K562 (cell line): ENCODE results near the gene HSD11B1L. TPM values are rescaled to one million over a fixed set of nuclear protein-coding genes. Genes with fewer than 3 reads are reported as not detected.
A peak's percentile ranks its signal among the peaks of the same experiment; 100 is the strongest.

Source experiments
- CHD7 ChIP-seq: fragments of 200-600 bp; sonication (generic); IDR thresholded peaks from one replicate; pipeline ENCODE4 v1.6.1; 2012; ENCODE audit warnings: mild to moderate bottlenecking, low read depth, low read length, inconsistent platforms
- HMGXB4 ChIP-seq: sonication (generic); formaldehyde crosslinking; IDR thresholded peaks from 2 replicates; pipeline ENCODE4 v1.8.1; 2023; ENCODE audit warnings: mild to moderate bottlenecking, missing genetic modification reagents
- NONO ChIP-seq, 2 experiments: fragments of 200-400 bp in 1 of 2; fragments of 450-650 bp in 1 of 2; formaldehyde crosslinking in 1 of 2; IDR thresholded peaks; 2 replicates each; pipeline ENCODE4 v1.6.1; 2017; ENCODE audit warnings: low read depth in 2 of 2, mild to moderate bottlenecking in 2 of 2, moderate library complexity in 2 of 2, low read length in 1 of 2
- PRMT5 ChIP-seq: sonication (generic); formaldehyde crosslinking; IDR thresholded peaks from 2 replicates; pipeline ENCODE4 v1.5.0; 2020; ENCODE audit warnings: missing genetic modification reagents
- SFPQ ChIP-seq: fragments of 200-400 bp; formaldehyde crosslinking; IDR thresholded peaks from 2 replicates; pipeline ENCODE4 v1.6.1; 2017; ENCODE audit warnings: mild to moderate bottlenecking, low read depth, low read length, moderate library complexity
- SPI1 ChIP-seq: IDR thresholded peaks from 2 replicates; pipeline ENCODE4 v1.6.1; 2011; ENCODE audit warnings: low read depth, low read length, control low read depth, borderline replicate concordance
- TCF7 ChIP-seq: sonication (generic); IDR thresholded peaks from 2 replicates; pipeline ENCODE4 v1.6.1; 2016; ENCODE audit warnings: antibody characterized with exemption, borderline replicate concordance
- ZNF586 ChIP-seq: fragments of 450-650 bp; formaldehyde crosslinking; conservative IDR thresholded peaks from 2 replicates; pipeline ENCODE4 v1.4.0; 2020; ENCODE audit warnings: mild to moderate bottlenecking, moderate library complexity
- polyA plus RNA-seq, 8 experiments: library from polyadenylated mRNA; depleted of rRNA in 4 of 8; stranded (reverse) in 5 of 8; unstranded in 3 of 8; fragments of >200 nt; fragmentation: Nextera tagmentation in 2 of 8; fragmentation: Illumina TruSeq in 1 of 8; extraction: Ambion mirVana in 2 of 8; extraction: Trizol in 1 of 8; gene quantifications; 2 replicates each; pipeline versions ENCODE4 v1.2.1 to v1.2.3, GENCODE V29; 2011 to 2014; ENCODE audit warnings: inconsistent platforms in 1 of 8, missing spikeins in 1 of 8
- total RNA-seq, 7 experiments: library from RNA; depleted of rRNA in 6 of 7; stranded (reverse); fragments of >200 nt in 6 of 7; fragmentation: Illumina TruSeq in 2 of 7; extraction: Trizol in 2 of 7; gene quantifications; 2 replicates each; pipeline versions ENCODE4 v1.2.1 to v1.2.3, GENCODE V29; 2011 to 2021; ENCODE audit warnings: low replicate concordance in 1 of 7
- TF ChIP-seq, protein P1 (sequence below): fragments of 250-450 bp; sonication (Bioruptor Pico); IDR thresholded peaks from 2 replicates; pipeline ENCODE4 v1.4.0; 2020

The HSD11B1L gene
- total and polyA plus RNA-seq, 9 of the 15 experiments (the other 6 are each of a cell fraction or from before 2014, with no cell fraction given) = 0.31 to 7.7 (median 2.3) TPM

DNA sequence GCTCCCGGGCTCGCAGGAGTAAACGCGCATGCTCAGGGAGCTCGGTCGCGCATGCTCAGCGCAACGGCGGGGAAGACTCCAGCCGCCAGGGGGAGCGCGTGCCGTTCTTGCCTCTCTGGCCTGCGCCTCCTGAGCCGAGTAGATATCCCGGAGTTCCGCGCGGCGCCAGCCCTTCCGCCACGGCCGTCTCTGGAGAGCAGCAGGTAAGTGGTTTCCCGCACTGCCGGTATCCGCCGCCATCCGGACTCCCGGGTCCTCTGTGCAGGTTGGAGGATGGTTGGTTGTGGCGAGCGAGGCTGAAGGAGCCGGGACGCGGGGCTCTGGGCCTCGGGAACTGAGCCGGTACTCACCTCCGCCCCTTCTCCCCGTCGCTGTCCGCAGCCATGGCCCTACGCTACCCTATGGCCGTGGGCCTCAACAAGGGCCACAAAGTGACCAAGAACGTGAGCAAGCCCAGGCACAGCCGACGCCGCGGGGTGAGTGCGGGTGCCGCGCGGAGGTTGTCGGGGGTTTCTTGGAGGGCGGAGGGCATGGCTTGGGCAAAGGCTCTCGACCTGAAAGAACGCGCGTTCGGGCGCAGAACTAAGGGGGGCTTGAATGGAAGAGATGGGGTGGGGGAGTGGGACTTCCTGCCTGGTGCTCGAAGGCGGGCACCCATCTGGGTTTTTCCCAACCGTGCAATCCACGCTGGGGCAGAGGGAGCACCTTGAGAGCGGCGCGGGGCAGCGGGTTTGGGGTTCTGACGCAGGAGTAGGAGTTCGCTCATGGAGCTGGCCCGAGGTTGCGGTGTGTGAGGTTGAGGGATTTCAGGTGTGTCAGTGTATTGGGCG lies 9.5 kb downstream of the HSD11B1L start, which contains the start of gene RPL36 (continued):
- TF ChIP-seq CHD7 = no peak
- TF ChIP-seq NONO (IDR thresholded peaks at IDR 0.05; ENCODE audit: low read depth in 2 of 2, low read length in 1 of 2) = peak; percentile 58 to 89; a peak in 3 of 4 replicates
- peak; percentile 44; the same call in 1 of the 2 replicates for TF ChIP-seq TCF7
- TF ChIP-seq HMGXB4 (CRISPR knock-in tag) = peak; percentile 98
- no peak for TF ChIP-seq SFPQ
- TF ChIP-seq SPI1 = 0 out of 2 replicates have a peak, but pooled peaks have one; percentile 21
- no peak for TF ChIP-seq PRMT5 (CRISPR knock-in tag)
- TF ChIP-seq, protein P1, sequence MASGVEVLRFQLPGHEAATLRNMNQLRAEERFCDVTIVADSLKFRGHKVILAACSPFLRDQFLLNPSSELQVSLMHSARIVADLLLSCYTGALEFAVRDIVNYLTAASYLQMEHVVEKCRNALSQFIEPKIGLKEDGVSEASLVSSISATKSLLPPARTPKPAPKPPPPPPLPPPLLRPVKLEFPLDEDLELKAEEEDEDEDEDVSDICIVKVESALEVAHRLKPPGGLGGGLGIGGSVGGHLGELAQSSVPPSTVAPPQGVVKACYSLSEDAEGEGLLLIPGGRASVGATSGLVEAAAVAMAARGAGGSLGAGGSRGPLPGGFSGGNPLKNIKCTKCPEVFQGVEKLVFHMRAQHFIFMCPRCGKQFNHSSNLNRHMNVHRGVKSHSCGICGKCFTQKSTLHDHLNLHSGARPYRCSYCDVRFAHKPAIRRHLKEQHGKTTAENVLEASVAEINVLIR (CRISPR knock-in tag) = no peak
- no peak for TF ChIP-seq ZNF586
